Neural cell (in vitro differentiated cells): ENCODE results near the gene NBEAL1.

Source experiments
- CTCF ChIP-seq: fragments of 450-650 bp; IDR thresholded peaks from 2 replicates; pipeline ENCODE4 v1.5.1; 2014; ENCODE audit warnings: antibody characterized with exemption, mild to moderate bottlenecking, moderate library complexity; ENCODE audit not compliant: poor library complexity, severe bottlenecking
- EZH2 ChIP-seq: fragments of 200-600, 300-800 bp; shearing (Covaris generic), sonication (generic); IDR thresholded peaks from 2 replicates; pipeline ENCODE4 v1.6.1; 2014; ENCODE audit warnings: antibody characterized with exemption, low read length, borderline replicate concordance, mild to moderate bottlenecking; ENCODE audit not compliant: insufficient read depth, poor library complexity, severe bottlenecking
- POLR2AphosphoS5 ChIP-seq: IDR thresholded peaks from 2 replicates; pipeline ENCODE4 v1.6.1; 2012
- TAF1 ChIP-seq: IDR thresholded peaks from 2 replicates; pipeline ENCODE4 v1.6.1; 2012; ENCODE audit warnings: low read depth

GRCh38 chr2:203167751-203168150 lies 153.1 kb downstream of the NBEAL1 start:
- TF ChIP-seq CTCF (no peak), POLR2AphosphoS5 (no peak), EZH2 (no peak), TAF1 (no peak)
